SIG-M5 treated with dmso at 0.1 percent for 504 hours (cell line): ENCODE measurements around the gene PRKACA.

Experiments
- DNase-seq: peaks from one replicate; lab custom pipeline; 2025; ENCODE audit not compliant: unreplicated experiment; lab: John Stamatoyannopoulos, UW

Gene PRKACA

DNA sequence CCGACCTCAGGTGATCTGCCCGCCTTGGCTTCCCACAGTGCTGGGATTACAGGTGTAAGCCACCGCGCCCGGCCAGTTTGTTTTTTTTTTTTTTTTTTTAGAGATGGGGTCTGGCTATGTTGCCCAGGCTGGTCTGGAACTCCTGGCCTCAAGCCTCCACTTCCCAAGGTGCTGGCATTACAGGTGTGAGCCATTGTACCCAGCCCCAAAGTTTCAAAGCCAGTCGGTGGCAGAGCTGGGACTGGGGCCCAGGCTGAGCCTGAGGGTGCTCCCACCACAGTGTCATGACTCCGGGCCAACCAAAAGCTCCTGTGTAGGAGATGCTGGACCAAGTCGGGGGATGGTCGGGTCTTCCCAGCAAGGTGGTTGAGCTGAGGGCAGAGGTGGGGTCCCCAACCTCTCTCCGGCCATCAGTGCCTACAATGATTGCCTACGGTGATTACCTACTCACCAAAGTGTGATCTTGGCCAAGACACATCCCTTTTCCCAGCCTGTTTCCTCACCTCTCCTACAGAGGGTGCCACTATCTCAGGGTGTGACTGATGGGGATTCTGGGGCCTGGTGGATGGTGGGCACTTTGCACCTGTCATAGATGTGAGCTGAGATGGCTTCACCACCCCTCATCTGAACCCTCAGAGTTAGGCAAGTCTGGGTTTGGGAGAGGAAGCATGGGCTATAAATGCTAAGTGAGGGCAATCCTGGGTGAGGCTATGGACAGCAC is 21.1 kb downstream of the PRKACA start:
- no peak for DNase-seq

GRCh38 chr19:14094854-14095253 is 22.7 kb downstream of the PRKACA start:
- no peak for DNase-seq

- DNase-seq, result no peak
Observed at GRCh38 chr19:14093117-14093823, 24.3 kb downstream of the PRKACA start.

- DNase-seq, result no peak
Observed at GRCh38 chr19:14091813-14092462, 25.6 kb downstream of the PRKACA start.

- peak; percentile 69 for DNase-seq
Observed at GRCh38 chr19:14091081-14091812, 26.3 kb downstream of the PRKACA start.

DNA sequence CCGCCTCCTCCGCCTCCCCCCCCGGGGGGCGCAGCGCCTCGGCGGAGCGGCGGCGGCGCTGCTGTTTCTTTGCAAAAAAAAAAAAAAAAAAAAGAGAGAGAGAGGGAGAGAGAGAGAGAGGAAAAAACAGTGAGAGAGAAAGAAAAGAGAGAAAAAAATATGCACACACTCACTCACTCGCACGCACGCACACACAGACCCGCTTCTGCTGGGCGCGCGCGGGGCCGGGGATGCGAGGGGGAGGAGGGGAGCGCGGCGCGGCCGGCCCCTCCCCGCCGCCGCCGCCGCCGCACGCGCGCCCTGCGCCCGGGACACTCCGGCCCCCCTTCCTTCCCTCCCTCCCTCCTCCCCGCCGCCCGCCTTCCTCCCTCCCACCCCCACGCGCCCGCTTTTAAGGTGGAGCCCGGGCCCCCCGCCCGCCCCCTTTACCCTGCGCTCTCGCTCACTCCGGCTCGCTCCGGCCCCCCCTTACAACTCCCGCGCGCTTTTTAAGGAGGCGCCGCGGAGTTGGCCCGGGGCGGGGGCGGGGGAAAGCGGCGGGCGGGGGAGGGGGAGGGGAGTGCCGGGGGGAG is 27.0 kb downstream of the PRKACA start, which contains the start of gene SAMD1:
TSS of gene SAMD1 (minus strand) at position 243 of the 572 bp plus-strand sequence.
- peak; percentile 82 for DNase-seq

DNA sequence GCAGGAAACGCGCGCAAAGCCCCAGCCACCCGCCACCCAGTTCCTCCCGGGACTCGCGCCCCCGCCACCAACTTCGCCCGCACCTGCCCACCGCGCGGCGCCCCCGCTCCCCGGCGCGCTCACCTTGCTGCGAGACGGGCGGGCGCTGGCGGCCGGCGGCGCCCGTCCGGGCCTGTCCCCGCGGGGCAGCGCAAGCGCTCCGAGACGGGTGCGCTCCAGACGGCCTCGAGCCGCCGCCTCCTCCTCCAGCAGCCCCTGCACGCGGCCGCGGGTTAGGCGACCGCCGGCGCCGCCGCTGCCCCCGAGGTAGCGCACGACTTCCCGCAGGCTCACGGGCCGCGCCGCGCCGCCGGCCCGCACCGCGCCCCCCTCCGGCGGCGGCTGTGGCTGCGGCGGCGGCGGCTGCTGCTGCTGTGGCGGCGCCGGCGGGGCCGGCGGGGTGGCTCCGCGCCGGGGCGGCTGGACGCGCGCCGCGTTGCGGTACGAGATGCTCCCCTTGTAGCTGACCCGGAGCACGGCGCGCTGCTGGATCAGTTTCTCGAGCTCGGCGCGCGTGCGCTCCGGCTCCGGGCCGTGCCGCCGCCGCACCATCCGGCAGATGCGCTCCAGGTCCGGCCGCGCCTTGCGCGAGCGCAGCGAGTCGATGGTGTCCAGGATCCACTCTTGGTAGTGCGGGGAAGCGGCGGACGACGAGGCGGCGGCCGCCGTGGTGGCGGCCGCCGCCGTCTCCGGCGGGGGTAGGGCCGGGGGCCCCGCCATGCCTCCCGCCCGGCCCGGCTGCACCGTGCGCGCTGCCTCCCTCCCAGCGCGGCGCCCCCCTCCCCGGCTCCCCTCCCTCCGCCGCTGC is 27.7 kb downstream of the PRKACA start:
- DNase-seq, result peak; percentile 46

DNA sequence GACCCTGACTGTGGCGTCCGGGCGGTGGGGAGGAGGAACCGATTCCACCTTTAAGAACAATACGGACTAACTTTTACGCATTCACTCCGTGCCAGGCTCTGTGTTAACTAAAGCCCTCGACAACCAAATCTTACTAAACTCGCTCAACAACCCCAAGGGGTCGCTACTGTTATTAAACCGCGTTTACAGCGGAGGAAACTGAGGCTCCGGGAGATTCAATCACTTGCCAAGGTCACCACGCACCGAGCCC is 28.2 kb downstream of the PRKACA start:
- DNase-seq, result no peak

- no peak for DNase-seq
Observed at GRCh38 chr19:14088634-14089411, 28.7 kb downstream of the PRKACA start.

- DNase-seq, result no peak
Observed at GRCh38 chr19:14086098-14086497, 31.5 kb downstream of the PRKACA start.

DNA sequence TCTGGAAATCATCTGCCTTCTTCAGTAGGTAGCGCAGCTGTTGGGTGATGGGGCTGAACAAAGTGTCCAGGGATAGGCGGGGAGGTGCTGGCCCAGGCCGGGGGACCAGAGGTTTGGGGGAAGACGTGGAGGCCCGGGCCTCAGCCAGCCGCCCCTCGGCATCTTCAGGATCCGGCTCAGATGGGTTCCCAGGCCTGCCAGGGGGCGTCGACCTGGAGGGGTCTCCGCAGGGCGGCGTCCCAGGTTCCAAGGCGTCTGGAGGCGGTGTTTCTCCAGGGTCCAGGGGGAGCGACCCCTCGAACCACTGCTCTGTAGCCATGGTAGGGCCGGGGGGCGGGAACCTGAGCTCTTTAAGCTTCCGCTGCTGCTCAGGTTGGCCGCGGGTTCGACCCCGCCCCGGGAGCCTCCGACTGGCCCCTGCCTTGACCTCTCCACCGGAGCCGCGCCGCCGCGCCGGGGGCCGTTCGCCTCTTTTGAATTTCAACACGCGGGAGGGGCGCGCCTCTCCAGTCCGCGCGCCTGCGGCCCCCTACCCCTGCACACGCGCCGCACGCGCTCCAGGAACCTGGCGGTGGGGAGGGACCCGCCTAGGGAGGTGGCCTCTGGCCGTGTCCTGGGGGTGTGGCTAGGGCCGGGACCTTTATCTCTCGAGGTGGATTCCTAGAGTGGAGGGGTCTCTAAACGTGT is 32.1 kb downstream of the PRKACA start, which contains the start of gene C19orf67:
TSS of gene C19orf67 (minus strand) at position 475 of the 687 bp plus-strand sequence. CDS start at position 319, 156 bp downstream.
- no peak for DNase-seq

- no peak for DNase-seq
Observed at GRCh38 chr19:14082675-14082960, 34.9 kb downstream of the PRKACA start.

- DNase-seq, result no peak
Observed at GRCh38 chr19:14081797-14082674, 35.5 kb downstream of the PRKACA start.

DNA sequence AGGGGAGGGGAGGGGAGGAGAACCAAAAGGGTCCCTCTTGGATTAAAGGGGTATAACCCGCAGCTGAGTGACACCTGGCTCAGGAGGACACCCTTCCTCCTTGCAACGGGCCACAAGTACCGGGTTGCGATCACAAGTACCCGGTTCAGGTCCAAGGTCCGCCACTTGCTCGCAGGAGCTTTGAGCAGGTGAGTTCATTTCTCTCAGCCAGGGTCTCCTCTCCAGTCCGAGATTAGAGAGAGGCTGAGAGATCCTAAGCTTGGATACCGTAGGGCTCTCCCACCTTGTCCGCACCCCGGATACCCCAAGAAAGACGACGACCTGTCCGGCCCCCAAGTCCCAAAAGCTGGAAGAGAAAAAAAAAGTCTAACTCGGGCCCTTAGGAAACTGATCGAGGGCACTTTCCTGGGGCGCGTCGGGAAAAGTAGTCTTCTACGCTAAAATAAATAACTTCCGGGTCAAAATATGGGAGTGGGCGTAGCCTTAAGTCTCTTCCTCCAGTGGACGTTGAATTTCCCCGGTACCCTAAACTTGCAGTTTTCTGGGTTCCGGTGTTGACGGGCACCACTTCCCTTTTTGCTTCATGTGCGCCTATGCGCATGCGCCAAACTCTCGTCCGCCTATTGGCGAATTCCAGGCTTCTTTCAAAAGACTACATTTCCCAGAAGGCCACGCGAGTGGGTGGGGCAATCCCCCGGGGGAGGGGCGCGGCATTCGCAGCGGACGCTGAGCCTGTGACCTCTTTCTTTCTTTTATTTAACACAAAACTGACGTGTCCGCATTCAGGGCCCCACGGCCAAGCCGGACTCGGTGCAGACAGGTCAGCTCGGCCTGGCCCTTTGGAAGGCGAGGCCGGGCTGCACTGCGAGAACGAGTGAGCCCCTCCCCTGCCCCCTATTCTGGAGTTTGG is 36.4 kb downstream of the PRKACA start:
- peak; percentile 99 for DNase-seq

DNA sequence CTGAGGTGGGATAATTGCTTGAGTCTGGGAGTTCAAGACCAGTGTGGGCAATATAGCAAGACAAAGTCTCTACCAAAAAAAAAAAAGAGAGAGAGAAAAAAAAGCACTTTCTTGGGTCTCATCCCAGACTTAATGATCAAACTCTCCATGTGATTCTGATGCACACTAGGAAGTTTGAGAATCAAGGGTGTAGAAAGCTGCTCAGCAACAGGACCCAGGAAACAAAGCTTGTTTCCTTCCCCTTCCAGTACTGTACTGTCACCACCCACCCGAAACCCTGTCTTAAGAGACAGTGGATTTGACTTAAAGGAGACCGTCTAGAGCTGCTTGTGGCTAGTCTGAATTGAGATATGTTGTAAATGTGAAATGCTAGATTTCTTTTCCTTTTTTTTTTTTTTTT is 39.2 kb downstream of the PRKACA start:
- DNase-seq, result no peak

DNA sequence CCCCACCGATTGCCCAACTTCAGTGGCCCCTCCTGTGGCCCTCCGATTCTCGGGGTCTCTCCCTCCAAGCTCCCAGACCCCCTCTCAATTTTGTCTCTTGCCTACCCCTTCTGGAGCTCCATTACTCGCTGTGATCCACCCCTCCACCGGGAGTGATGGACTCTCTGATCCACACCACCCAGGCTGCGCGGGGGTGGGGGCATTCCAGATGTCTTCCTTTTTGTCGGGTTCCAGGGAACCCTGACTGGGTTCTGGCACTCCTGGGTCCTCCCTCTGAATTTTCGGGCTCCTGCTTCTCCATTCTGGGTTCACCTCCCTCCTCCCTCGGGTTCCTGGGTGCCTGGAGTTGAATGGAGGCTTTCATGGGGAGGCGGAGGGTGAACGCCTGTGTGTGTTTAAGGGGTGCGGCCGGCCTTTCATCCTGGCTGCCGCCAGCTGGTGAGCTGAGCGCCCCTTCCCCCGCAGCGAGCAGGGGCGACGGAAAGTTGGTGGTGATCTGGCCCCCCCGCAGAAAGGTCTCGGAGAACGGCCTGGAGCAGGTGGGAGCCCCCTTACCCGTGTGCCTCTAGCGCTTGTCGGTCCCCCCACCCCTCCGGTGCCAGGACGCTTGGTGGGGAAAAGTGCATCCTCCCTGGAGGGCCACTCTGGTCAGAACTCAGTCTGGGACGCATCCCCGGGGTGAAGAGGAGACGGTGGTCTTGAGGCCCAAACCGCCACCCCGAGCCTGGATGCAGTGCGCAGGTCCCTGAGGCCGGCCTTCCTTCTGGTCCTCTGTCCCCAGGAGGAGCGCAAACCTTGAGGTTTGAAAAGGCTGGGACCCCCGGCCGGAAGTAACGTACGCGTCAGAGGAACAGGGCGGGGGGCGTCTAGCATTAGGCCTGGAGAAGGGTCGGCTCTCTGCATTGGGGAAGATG is 43.4 kb downstream of the PRKACA start:
- no peak for DNase-seq
